K562 (cell line): ENCODE results near the gene CEP68.

ENCODE experiments used
- CREB1 ChIP-seq, 2 experiments: sonication (generic) in 1 of 2; formaldehyde crosslinking in 1 of 2; IDR thresholded peaks; 2 replicates each; pipeline versions ENCODE4 v1.6.1 to v1.8.0; 2012 to 2022; ENCODE audit warnings: inconsistent platforms in 1 of 2, mild to moderate bottlenecking in 1 of 2, missing genetic modification reagents in 1 of 2, moderate library complexity in 1 of 2
- CTCF ChIP-seq, 3 experiments: IDR thresholded peaks in 2 of 3; conservative IDR thresholded peaks in 1 of 3; 2 replicates each; pipeline ENCODE4 v1.5.1; 2011 to 2012; ENCODE audit warnings: low read length in 3 of 3, mild to moderate bottlenecking in 3 of 3, control low read depth in 2 of 3, improper control_type of control experiment in 1 of 3, inconsistent platforms in 1 of 3, low read depth in 1 of 3, mixed read lengths in 1 of 3, moderate library complexity in 1 of 3; ENCODE audit not compliant: insufficient read depth in 2 of 3
- DNMT1 ChIP-seq: fragments of 450-650 bp; IDR thresholded peaks from 2 replicates; pipeline ENCODE4 v1.6.1; 2016; ENCODE audit warnings: antibody characterized with exemption, mild to moderate bottlenecking
- EP300 ChIP-seq: IDR thresholded peaks from 2 replicates; pipeline ENCODE4 v1.6.1; 2012; ENCODE audit warnings: low read length, improper control_type of control experiment
- JUN ChIP-seq, 2 experiments: sonication (generic) in 1 of 2; formaldehyde crosslinking in 1 of 2; IDR thresholded peaks; 2 replicates each; pipeline versions ENCODE4 v1.6.1 to v1.8.0; 2012 to 2022; ENCODE audit warnings: borderline replicate concordance in 2 of 2, mild to moderate bottlenecking in 2 of 2, improper control_type of control experiment in 1 of 2, low read depth in 1 of 2, low read length in 1 of 2, missing genetic modification reagents in 1 of 2
- OTX1 ChIP-seq: fragments of 450-650 bp; formaldehyde crosslinking; IDR thresholded peaks from 2 replicates; pipeline ENCODE4 v1.4.0; 2022; ENCODE audit warnings: mild to moderate bottlenecking
- POLR2AphosphoS5 ChIP-seq: IDR thresholded peaks from 2 replicates; pipeline ENCODE4 v1.6.1; 2011; ENCODE audit warnings: mild to moderate bottlenecking, low read depth, low read length, moderate library complexity; ENCODE audit not compliant: control insufficient read depth, insufficient read depth
- RBBP5 ChIP-seq: fragments of 200-600 bp; sonication (generic); IDR thresholded peaks from 2 replicates; pipeline ENCODE4 v1.6.1; 2012; ENCODE audit warnings: borderline replicate concordance, mild to moderate bottlenecking, low read length, control low read depth, inconsistent platforms; ENCODE audit not compliant: insufficient read depth, poor library complexity, severe bottlenecking
- SMC3 ChIP-seq: conservative IDR thresholded peaks from 2 replicates; pipeline ENCODE4 v1.6.1; 2011; ENCODE audit warnings: low read depth, low read length, improper control_type of control experiment; ENCODE audit not compliant: insufficient read depth
- YY1 ChIP-seq, 3 experiments: IDR thresholded peaks; 2 replicates each; pipeline ENCODE4 v1.6.1; 2011; ENCODE audit warnings: low read length in 2 of 3, mild to moderate bottlenecking in 2 of 3, moderate library complexity in 2 of 3, borderline replicate concordance in 1 of 3, control low read depth in 1 of 3, low read depth in 1 of 3; ENCODE audit not compliant: insufficient read depth in 3 of 3, insufficient replicate concordance in 2 of 3, control insufficient read depth in 1 of 3, insufficient read length in 1 of 3; ENCODE audit errors: extremely low read depth in 1 of 3
- ZBTB26 ChIP-seq: fragments of 450-650 bp; formaldehyde crosslinking; IDR thresholded peaks from 2 replicates; pipeline ENCODE4 v1.4.0; 2022; ENCODE audit warnings: missing genetic modification characterization
- ZNF764 ChIP-seq: fragments of 250-450 bp; sonication (Bioruptor Pico); IDR thresholded peaks from 2 replicates; pipeline ENCODE4 v1.4.0; 2020; ENCODE audit warnings: low read depth, mild to moderate bottlenecking, moderate library complexity
- TF ChIP-seq, protein P1 (sequence below): sonication (generic); formaldehyde crosslinking; IDR thresholded peaks from 2 replicates; pipeline ENCODE4 v1.5.0; 2020; ENCODE audit warnings: missing genetic modification reagents
- TF ChIP-seq, protein P2 (sequence below): fragments of 450-650 bp; IDR thresholded peaks from 2 replicates; pipeline ENCODE4 v1.7.1; 2018; ENCODE audit warnings: mild to moderate bottlenecking, low read depth; ENCODE audit not compliant: partially characterized antibody

DNA sequence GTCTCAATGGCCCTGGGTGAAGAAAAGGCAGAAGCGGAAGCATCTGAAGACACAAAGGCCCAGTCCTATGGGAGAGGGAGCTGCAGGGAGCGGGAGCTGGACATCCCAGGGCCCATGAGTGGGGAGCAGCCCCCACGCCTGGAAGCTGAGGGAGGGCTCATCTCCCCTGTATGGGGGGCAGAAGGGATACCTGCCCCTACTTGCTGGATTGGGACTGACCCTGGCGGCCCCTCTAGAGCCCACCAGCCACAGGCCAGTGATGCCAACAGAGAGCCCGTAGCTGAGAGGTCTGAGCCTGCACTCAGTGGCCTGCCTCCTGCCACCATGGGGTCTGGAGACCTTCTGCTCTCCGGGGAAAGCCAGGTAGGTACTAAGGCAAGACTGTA, 13.2 kb downstream of the CEP68 start:
- no peak for TF ChIP-seq EP300
- no peak for TF ChIP-seq OTX1 (CRISPR knock-in tag)
- TF ChIP-seq CTCF (IDR thresholded peaks at IDR 0.05 in 2 of 3, conservative IDR thresholded peaks at IDR 0.05 in 1 of 3; ENCODE audit: insufficient read depth in 2 of 3, low read depth in 1 of 3, low read length in 3 of 3): no peak
- no peak for TF ChIP-seq ZBTB26 (CRISPR knock-in tag)
- TF ChIP-seq, protein P1, sequence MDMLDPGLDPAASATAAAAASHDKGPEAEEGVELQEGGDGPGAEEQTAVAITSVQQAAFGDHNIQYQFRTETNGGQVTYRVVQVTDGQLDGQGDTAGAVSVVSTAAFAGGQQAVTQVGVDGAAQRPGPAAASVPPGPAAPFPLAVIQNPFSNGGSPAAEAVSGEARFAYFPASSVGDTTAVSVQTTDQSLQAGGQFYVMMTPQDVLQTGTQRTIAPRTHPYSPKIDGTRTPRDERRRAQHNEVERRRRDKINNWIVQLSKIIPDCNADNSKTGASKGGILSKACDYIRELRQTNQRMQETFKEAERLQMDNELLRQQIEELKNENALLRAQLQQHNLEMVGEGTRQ (CRISPR knock-in tag): no peak
- no peak for TF ChIP-seq POLR2AphosphoS5
- TF ChIP-seq JUN (IDR thresholded peaks at IDR 0.05; ENCODE audit: borderline replicate concordance, low read depth, low read length): no peak
- no peak for TF ChIP-seq JUN (CRISPR knock-in tag; IDR thresholded peaks at IDR 0.05; ENCODE audit: borderline replicate concordance)
- TF ChIP-seq, protein P2, sequence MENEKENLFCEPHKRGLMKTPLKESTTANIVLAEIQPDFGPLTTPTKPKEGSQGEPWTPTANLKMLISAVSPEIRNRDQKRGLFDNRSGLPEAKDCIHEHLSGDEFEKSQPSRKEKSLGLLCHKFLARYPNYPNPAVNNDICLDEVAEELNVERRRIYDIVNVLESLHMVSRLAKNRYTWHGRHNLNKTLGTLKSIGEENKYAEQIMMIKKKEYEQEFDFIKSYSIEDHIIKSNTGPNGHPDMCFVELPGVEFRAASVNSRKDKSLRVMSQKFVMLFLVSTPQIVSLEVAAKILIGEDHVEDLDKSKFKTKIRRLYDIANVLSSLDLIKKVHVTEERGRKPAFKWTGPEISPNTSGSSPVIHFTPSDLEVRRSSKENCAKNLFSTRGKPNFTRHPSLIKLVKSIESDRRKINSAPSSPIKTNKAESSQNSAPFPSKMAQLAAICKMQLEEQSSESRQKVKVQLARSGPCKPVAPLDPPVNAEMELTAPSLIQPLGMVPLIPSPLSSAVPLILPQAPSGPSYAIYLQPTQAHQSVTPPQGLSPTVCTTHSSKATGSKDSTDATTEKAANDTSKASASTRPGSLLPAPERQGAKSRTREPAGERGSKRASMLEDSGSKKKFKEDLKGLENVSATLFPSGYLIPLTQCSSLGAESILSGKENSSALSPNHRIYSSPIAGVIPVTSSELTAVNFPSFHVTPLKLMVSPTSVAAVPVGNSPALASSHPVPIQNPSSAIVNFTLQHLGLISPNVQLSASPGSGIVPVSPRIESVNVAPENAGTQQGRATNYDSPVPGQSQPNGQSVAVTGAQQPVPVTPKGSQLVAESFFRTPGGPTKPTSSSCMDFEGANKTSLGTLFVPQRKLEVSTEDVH: no peak
- TF ChIP-seq DNMT1: no peak
- TF ChIP-seq RBBP5: no peak
- TF ChIP-seq CREB1 (IDR thresholded peaks at IDR 0.05): no peak
- no peak for TF ChIP-seq CREB1 (CRISPR knock-in tag; IDR thresholded peaks at IDR 0.05)
- no peak for TF ChIP-seq SMC3
- no peak for TF ChIP-seq YY1 (IDR thresholded peaks at IDR 0.05; ENCODE audit: borderline replicate concordance in 1 of 3, control insufficient read depth in 1 of 3, extremely low read depth in 1 of 3, insufficient read depth in 3 of 3, insufficient read length in 1 of 3, insufficient replicate concordance in 2 of 3, low read depth in 1 of 3, low read length in 2 of 3)
- no peak for TF ChIP-seq ZNF764 (CRISPR knock-in tag)
